ENCODE data around the gene GRK4. TPM values are rescaled to one million over a fixed set of nuclear protein-coding genes. Genes with fewer than 3 reads are reported as not detected.

The GRK4 gene
- total RNA-seq, 1 donor from 2014 or later: 9.0 TPM

DNA sequence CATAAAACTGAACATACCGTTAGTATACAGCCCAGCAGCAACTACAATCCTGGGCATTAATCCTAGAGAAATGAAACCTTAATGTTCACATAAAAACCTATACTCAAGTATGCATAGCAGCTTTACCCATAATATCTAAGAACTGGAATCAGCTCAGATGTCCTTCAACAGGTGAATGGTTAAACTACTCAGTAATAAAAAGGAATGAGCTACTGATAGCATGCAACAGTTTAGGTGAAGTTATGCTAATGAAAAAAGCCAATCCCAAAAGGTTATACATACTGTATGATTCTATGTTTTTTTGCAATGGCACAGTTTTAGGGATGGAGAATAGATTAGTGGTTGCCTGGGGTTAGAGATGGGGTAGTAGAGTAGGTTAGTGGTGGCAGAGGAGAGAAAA lies 120.4 kb downstream of the GRK4 start:
- Histone ChIP-seq H3K4me1 (peaks cover 14% of the 10 kb centered on the region), H3K4me3 (no peak overlapping the region), H3K27me3 (ENCODE audit: low read depth) (no peaks in the 10 kb centered on the region), H3K36me3 (peaks cover 16% of the 10 kb centered on the region), H3K9me3 (replicated peaks) (no peaks in the 10 kb centered on the region), H3K27ac (replicated peaks) (no peak overlapping the region)
- intact Hi-C loops (cut with micrococcal nuclease): no loop called here
- DNase-seq: no peak
- TF ChIP-seq, protein P1, sequence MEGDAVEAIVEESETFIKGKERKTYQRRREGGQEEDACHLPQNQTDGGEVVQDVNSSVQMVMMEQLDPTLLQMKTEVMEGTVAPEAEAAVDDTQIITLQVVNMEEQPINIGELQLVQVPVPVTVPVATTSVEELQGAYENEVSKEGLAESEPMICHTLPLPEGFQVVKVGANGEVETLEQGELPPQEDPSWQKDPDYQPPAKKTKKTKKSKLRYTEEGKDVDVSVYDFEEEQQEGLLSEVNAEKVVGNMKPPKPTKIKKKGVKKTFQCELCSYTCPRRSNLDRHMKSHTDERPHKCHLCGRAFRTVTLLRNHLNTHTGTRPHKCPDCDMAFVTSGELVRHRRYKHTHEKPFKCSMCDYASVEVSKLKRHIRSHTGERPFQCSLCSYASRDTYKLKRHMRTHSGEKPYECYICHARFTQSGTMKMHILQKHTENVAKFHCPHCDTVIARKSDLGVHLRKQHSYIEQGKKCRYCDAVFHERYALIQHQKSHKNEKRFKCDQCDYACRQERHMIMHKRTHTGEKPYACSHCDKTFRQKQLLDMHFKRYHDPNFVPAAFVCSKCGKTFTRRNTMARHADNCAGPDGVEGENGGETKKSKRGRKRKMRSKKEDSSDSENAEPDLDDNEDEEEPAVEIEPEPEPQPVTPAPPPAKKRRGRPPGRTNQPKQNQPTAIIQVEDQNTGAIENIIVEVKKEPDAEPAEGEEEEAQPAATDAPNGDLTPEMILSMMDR (IDR thresholded peaks at IDR 0.05; ENCODE audit: borderline replicate concordance): no peak

DNA sequence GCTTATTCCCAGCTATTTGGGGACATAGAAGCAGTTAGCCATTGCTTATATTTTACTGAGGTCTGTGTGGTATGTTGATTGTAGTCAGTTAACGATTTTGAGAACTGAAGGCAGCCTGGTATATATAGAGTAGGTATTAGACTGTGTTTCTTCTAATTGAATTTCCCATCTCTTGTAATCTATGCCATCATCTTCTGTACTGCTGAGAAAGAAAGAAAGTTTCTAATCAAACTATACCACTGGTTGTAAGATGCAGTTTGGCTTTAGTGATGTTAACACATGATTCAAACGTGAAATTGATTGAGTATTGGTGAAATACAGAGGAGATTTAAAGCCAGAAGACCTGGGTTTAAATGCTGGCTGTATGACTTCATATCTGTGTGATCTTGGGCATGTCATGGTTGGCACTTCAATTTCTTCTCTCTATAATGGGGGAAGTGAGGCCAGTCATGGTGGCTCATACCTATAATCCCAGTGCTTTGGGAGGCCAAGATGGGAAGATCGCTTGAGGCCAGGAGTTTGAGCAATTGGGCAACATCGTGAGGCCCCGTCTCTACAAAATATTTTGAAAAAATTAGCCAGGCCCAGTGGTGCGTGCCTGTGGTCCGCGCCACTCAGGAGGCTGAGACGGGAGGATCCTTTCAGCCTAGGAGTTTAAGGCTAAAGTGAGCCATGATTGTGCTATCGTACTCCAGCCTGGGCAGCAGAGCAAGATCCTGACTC lies 122.7 kb downstream of the GRK4 start:
- no peak overlapping the region for H3K4me3 ChIP-seq
- H3K27ac ChIP-seq (replicated peaks): no peak overlapping the region
- no peaks in the 10 kb centered on the region for H3K4me1 ChIP-seq
- no peak for DNase-seq
- H3K36me3 ChIP-seq: peaks cover 36% of the 10 kb centered on the region
- intact Hi-C loops (cut with micrococcal nuclease): no loop called here
- H3K27me3 ChIP-seq (ENCODE audit: low read depth): no peaks in the 10 kb centered on the region
- TF ChIP-seq, protein P1 (IDR thresholded peaks at IDR 0.05; ENCODE audit: borderline replicate concordance): no peak
- no peaks in the 10 kb centered on the region for H3K9me3 ChIP-seq (replicated peaks)

DNA sequence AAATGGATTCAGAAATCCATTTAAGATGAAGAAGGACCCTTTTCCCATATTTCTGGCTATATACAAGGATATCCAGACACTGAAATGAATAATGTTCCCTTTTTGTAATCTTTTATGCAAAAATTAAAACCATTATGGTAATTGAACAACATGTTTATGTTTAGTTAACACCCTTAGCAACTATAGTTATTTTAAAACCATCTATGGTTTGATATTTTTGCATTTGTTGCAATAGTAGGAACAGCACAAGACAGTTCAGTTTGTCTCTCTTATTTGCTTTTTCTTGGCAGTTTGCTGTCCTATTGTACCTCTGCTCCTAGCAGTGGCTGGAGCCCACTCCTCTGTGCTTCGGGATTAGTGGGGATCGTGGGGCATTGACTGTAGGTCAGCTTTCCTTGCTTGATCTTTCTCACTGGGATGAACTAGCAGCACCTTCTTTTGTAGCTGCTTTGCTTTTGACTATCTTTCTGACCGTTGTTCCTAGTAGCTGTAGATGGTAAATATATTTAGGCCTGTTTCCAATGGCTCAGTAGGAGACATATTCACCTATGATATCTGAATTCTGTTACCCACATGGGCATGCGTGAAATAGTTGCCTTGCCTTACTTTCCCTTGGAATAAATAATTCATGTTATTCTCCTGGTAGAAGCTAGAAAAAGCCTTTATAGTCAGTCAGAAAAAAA lies 123.9 kb downstream of the GRK4 start:
- TF ChIP-seq, protein P1 (IDR thresholded peaks at IDR 0.05; ENCODE audit: borderline replicate concordance): no peak
- H3K36me3 ChIP-seq: peaks cover 36% of the 10 kb centered on the region

More for the DNA sequence above, 123.9 kb downstream of the GRK4 start:
- H3K27me3 ChIP-seq (ENCODE audit: low read depth): no peaks in the 10 kb centered on the region
- intact Hi-C loops (cut with micrococcal nuclease): no loop called here
- H3K9me3 ChIP-seq (replicated peaks): no peaks in the 10 kb centered on the region
- H3K27ac ChIP-seq (replicated peaks): no peak overlapping the region
- no peak overlapping the region for H3K4me3 ChIP-seq
- no peaks in the 10 kb centered on the region for H3K4me1 ChIP-seq
- DNase-seq: no peak

Other genes starting within 250 kb of the GRK4 start
- gene TNIP2, start 207.2 kb upstream of the GRK4 start, total RNA-seq: 19.4 TPM
- gene SH3BP2, start 170.5 kb upstream of the GRK4 start, total RNA-seq: 24.7 TPM
- 212 TPM for gene ADD1, start 119.7 kb upstream of the GRK4 start, total RNA-seq
- 17.4 TPM for gene NOP14, start 165 bp upstream of the GRK4 start, total RNA-seq
- gene HTT-AS, start 111.0 kb downstream of the GRK4 start, total RNA-seq: not detected
- gene HTT, start 111.1 kb downstream of the GRK4 start, total RNA-seq: 20.0 TPM